A549 (cell line): Measurements from ENCODE around the gene WDHD1. TPM values are rescaled to one million over a fixed set of nuclear protein-coding genes. Genes with fewer than 3 reads are reported as not detected.
A peak's percentile ranks its signal among the peaks of the same experiment; 100 is the strongest.

Experiments
- ATAC-seq, 2 experiments: fragments of 200-7000 bp in 1 of 2; fragments of >200 bp in 1 of 2; cut with Nextera tagmentation in 1 of 2; cut with Tn5 transposase in 1 of 2; 3 replicates each; pipeline versions ENCODE4 v1.8.0 to v1.9.1; 2018 to 2020; ENCODE audit warnings: mild to moderate bottlenecking in 1 of 2, moderate library complexity in 1 of 2
- CTCF ChIA-PET: fragments of 300-600 bp; sonication (Branson Sonifier 250); formaldehyde crosslinking; extraction: SDS; loops from one replicate; lab custom pipeline; 2021; ENCODE audit warnings: antibody characterized with exemption, inconsistent platforms; lab: Yijun Ruan, JAX
- POLR2A ChIA-PET: fragments of 350-600 bp; formaldehyde crosslinking; extraction: SDS; loops from one replicate; lab custom pipeline; 2021; ENCODE audit warnings: antibody characterized with exemption, inconsistent platforms; lab: Yijun Ruan, JAX
- DNase-seq, 2 experiments: peaks; one replicate each; pipeline versions ENCODE4 v3.0.0 to v3.0.0-alpha.2; 2011 to 2016; ENCODE audit warnings: low read depth in 1 of 2, low spot score in 1 of 2
- FAIRE-seq: peaks from 2 replicates; lab custom pipeline; 2011; peaks lifted over from hg19 to GRCh38; lab: Jason Lieb, UNC
- H3K27ac ChIP-seq, 2 experiments: fragments of >200 bp; sonication (Bioruptor Twin); formaldehyde crosslinking; 3 replicates each; pipeline ENCODE4 v1.5.1; 2016 to 2017
- H3K4me1 ChIP-seq: fragments of >200 bp; sonication (Bioruptor Twin); formaldehyde crosslinking; 3 replicates; pipeline ENCODE4 v1.6.1; 2016
- H3K4me2 ChIP-seq: fragments of >200 bp; sonication (Bioruptor Twin); formaldehyde crosslinking; 3 replicates; pipeline ENCODE4 v1.6.1; 2016
- H3K4me3 ChIP-seq: fragments of >200 bp; sonication (Bioruptor Twin); formaldehyde crosslinking; 3 replicates; pipeline ENCODE4 v1.5.1; 2016
- H3K9me3 ChIP-seq: fragments of >200 bp; sonication (Bioruptor Twin); formaldehyde crosslinking; 3 replicates; pipeline ENCODE4 v1.6.1; 2016
- CBX8 ChIP-seq: fragments of 200-600 bp; sonication (generic); IDR thresholded peaks from 2 replicates; pipeline ENCODE4 v1.6.1; 2016
- CEBPB ChIP-seq, 2 experiments: fragments of >200 bp in 1 of 2; sonication (Bioruptor Twin) in 1 of 2; formaldehyde crosslinking in 1 of 2; IDR thresholded peaks; 2 replicates each; pipeline ENCODE4 v1.6.1; 2012 to 2016
- CHD4 ChIP-seq: fragments of 200-600 bp; sonication (generic); IDR thresholded peaks from 2 replicates; pipeline ENCODE4 v1.6.1; 2016; ENCODE audit warnings: antibody characterized with exemption, mild to moderate bottlenecking, borderline replicate concordance
- EHMT2 ChIP-seq: fragments of 200-600 bp; sonication (generic); IDR thresholded peaks from 2 replicates; pipeline ENCODE4 v1.6.1; 2016; ENCODE audit warnings: antibody characterized with exemption, low read depth, mild to moderate bottlenecking, moderate library complexity
- EP300 ChIP-seq, 2 experiments: fragments of >200 bp; sonication (Bioruptor Twin); formaldehyde crosslinking; IDR thresholded peaks; 2 replicates in 1 of 2; 3 replicates in 1 of 2; pipeline ENCODE4 v1.6.1; 2016 to 2017
- ESRRA ChIP-seq: fragments of 150-350 bp; IDR thresholded peaks from 2 replicates; pipeline ENCODE4 v1.6.1; 2014; ENCODE audit warnings: mild to moderate bottlenecking, low read length, borderline replicate concordance
- FOSB ChIP-seq: fragments of 250-450 bp; sonication (Bioruptor Pico); IDR thresholded peaks from 2 replicates; pipeline ENCODE4 v1.5.0; 2020; ENCODE audit warnings: mild to moderate bottlenecking, moderate library complexity
- HES2 ChIP-seq: fragments of >200 bp; sonication (Bioruptor Twin); formaldehyde crosslinking; IDR thresholded peaks from 2 replicates; pipeline ENCODE4 v1.6.1; 2016
- HEYL ChIP-seq: fragments of 250-450 bp; sonication (Bioruptor Pico); IDR thresholded peaks from 2 replicates; pipeline ENCODE4 v1.8.0; 2021; ENCODE audit warnings: mild to moderate bottlenecking, moderate library complexity
- HOXB13 ChIP-seq: fragments of 250-450 bp; sonication (Bioruptor Pico); IDR thresholded peaks from 2 replicates; pipeline ENCODE4 v1.5.0; 2020; ENCODE audit warnings: low read depth, mild to moderate bottlenecking, moderate library complexity
- HOXB5 ChIP-seq: fragments of 250-450 bp; sonication (Bioruptor Pico); IDR thresholded peaks from 2 replicates; pipeline ENCODE4 v1.5.0; 2020; ENCODE audit warnings: mild to moderate bottlenecking, moderate library complexity
- KDM5A ChIP-seq: fragments of 200-600 bp; sonication (generic); IDR thresholded peaks from 2 replicates; pipeline ENCODE4 v1.6.1; 2016; ENCODE audit warnings: antibody characterized with exemption, mild to moderate bottlenecking
- MAFK ChIP-seq: fragments of 450-650 bp; IDR thresholded peaks from 2 replicates; pipeline ENCODE4 v1.6.1; 2014; ENCODE audit not compliant: partially characterized antibody
- NFE2L2 ChIP-seq: fragments of 150-350 bp; conservative IDR thresholded peaks from 2 replicates; pipeline ENCODE4 v1.6.1; 2014; ENCODE audit warnings: low read length
- NPAS2 ChIP-seq: fragments of 250-450 bp; sonication (Bioruptor Pico); IDR thresholded peaks from 2 replicates; pipeline ENCODE4 v1.8.0; 2022; ENCODE audit warnings: mild to moderate bottlenecking, moderate library complexity, borderline replicate concordance
- RAD21 ChIP-seq, 2 experiments: fragments of >200 bp in 1 of 2; sonication (Bioruptor Twin) in 1 of 2; formaldehyde crosslinking in 1 of 2; IDR thresholded peaks in 1 of 2; conservative IDR thresholded peaks in 1 of 2; 2 replicates in 1 of 2; 3 replicates in 1 of 2; pipeline ENCODE4 v1.6.1; 2012 to 2018; ENCODE audit warnings: inconsistent platforms in 1 of 2
- RARB ChIP-seq: fragments of 250-450 bp; sonication (Bioruptor Pico); IDR thresholded peaks from 2 replicates; pipeline ENCODE4 v1.8.0; 2021; ENCODE audit warnings: mild to moderate bottlenecking, moderate library complexity
- RCOR1 ChIP-seq: fragments of 150-350 bp; IDR thresholded peaks from 2 replicates; pipeline ENCODE4 v1.6.1; 2014; ENCODE audit warnings: antibody characterized with exemption, low read length, low read depth
- RFX5 ChIP-seq: fragments of 450-650 bp; IDR thresholded peaks from 2 replicates; pipeline ENCODE4 v1.7.1; 2014; ENCODE audit warnings: antibody characterized with exemption, mild to moderate bottlenecking, moderate library complexity
- SMC3 ChIP-seq: fragments of >200 bp; sonication (Bioruptor Twin); formaldehyde crosslinking; IDR thresholded peaks from 3 replicates; pipeline ENCODE4 v1.6.1; 2018; ENCODE audit warnings: inconsistent platforms
- TP53 ChIP-seq: fragments of 250-450 bp; sonication (Bioruptor Pico); IDR thresholded peaks from 2 replicates; pipeline ENCODE4 v1.5.0; 2021; ENCODE audit warnings: mild to moderate bottlenecking, moderate library complexity
- ZC3H11A ChIP-seq: fragments of 450-650 bp; IDR thresholded peaks from 2 replicates; pipeline ENCODE4 v1.6.1; 2014; ENCODE audit warnings: antibody characterized with exemption, mild to moderate bottlenecking
- ZFP36 ChIP-seq: fragments of 450-650 bp; IDR thresholded peaks from 2 replicates; pipeline ENCODE4 v1.6.1; 2014; ENCODE audit warnings: borderline replicate concordance; ENCODE audit not compliant: partially characterized antibody
- ZNF302 ChIP-seq: fragments of 250-450 bp; sonication (Bioruptor Pico); IDR thresholded peaks from 2 replicates; pipeline ENCODE4 v1.9.0; 2021; ENCODE audit warnings: inconsistent platforms, mild to moderate bottlenecking, moderate library complexity
- WGBS: methylation state at CpG from one replicate; pipeline ENCODE4 v1.1.6; 2017; ENCODE audit errors: missing lambda C conversion rate; 5-methylcytosine and 5-hydroxymethylcytosine counted together
- polyA plus RNA-seq, 4 experiments: library from polyadenylated mRNA; depleted of rRNA in 3 of 4; stranded (reverse); fragments of >200 nt; fragmentation: RNase III in 1 of 4; extraction: RNeasy Plus Mini Kit Qiagen cat#74134 plus additional on column Dnase treatment in 1 of 4; gene quantifications; 2 replicates in 3 of 4; 3 replicates in 1 of 4; pipeline ENCODE4 v1.2.3, GENCODE V29; 2011 to 2017

Gene WDHD1
- polyA plus RNA-seq, 2 of the 4 experiments (the other 2 are of a cell fraction), result 16.3 to 35.6 TPM

GRCh38 chr14:54933006-54933405 is 93.9 kb downstream of the WDHD1 start:
- Histone ChIP-seq H3K9me3 (no peaks in the 10 kb centered on the region), H3K4me1 (no peaks in the 10 kb centered on the region), H3K27ac (no peak overlapping the region), H3K4me3 (no peak overlapping the region), H3K4me2 (no peak overlapping the region)
- DNase-seq, result no peak
- ChIA-PET POLR2A (no interaction called here), CTCF (interaction anchor here (0.6 kb wide), 1 partner anchor 12 kb away, joined by 3 read pairs; no protein-coding TSS in a partner anchor)
- TF ChIP-seq MAFK, result peak; percentile 61
- TF ChIP-seq CBX8, result no peak
- WGBS, result 89% methylated on average over 1 of the region's 1 CpG
- no peak for ATAC-seq
- FAIRE-seq, result peak; percentile 39

- FAIRE-seq (no peak), ATAC-seq (no peak), DNase-seq (no peak)
- CTCF ChIA-PET, result interaction anchor here (0.7 to 1.3 kb wide), 2 partner anchors 29 to 32 kb away, joined by 4 read pairs; no protein-coding TSS in a partner anchor
- WGBS, result 90% methylated on average over 3 of the region's 3 CpGs
- no peak overlapping the region for H3K4me3 ChIP-seq
- H3K4me1 ChIP-seq, result no peaks in the 10 kb centered on the region
- H3K9me3 ChIP-seq, result no peaks in the 10 kb centered on the region
- no peak overlapping the region for H3K27ac ChIP-seq
- TF ChIP-seq KDM5A (no peak), NPAS2 (CRISPR knock-in tag) (no peak), HOXB5 (CRISPR knock-in tag) (no peak), HEYL (no peak), EP300 (IDR thresholded peaks at IDR 0.05) (no peak), RAD21 (conservative IDR thresholded peaks at IDR 0.05 in 1 of 2, IDR thresholded peaks at IDR 0.05 in 1 of 2) (no peak), TP53 (CRISPR knock-in tag) (no peak), CHD4 (no peak), RFX5 (no peak), ESRRA (no peak), ZFP36 (no peak)
- POLR2A ChIA-PET, result no interaction called here
- H3K4me2 ChIP-seq, result no peak overlapping the region
Observed at GRCh38 chr14:54931598-54932340, 95.1 kb downstream of the WDHD1 start.

- 94% methylated on average over 1 of the region's 1 CpG for WGBS
- no peak overlapping the region for H3K4me2 ChIP-seq
- CTCF ChIA-PET, result interaction anchor here (1.3 kb wide), 1 partner anchor 28 kb away, joined by 4 read pairs; no protein-coding TSS in a partner anchor
- H3K27ac ChIP-seq, result no peak overlapping the region
- no peak for DNase-seq
- no peaks in the 10 kb centered on the region for H3K9me3 ChIP-seq
- POLR2A ChIA-PET, result no interaction called here
- FAIRE-seq, result no peak
- H3K4me1 ChIP-seq, result no peaks in the 10 kb centered on the region
- no peak for ATAC-seq
- TF ChIP-seq FOSB (CRISPR knock-in tag), result no peak
- TF ChIP-seq NPAS2 (CRISPR knock-in tag), result no peak
- no peak for TF ChIP-seq ESRRA
- no peak for TF ChIP-seq ZNF302 (CRISPR knock-in tag)
- TF ChIP-seq HES2, result no peak
- TF ChIP-seq RARB (CRISPR knock-in tag), result no peak
- no peak for TF ChIP-seq EHMT2
- TF ChIP-seq CEBPB (IDR thresholded peaks at IDR 0.05), result no peak
- TF ChIP-seq HOXB13 (CRISPR knock-in tag), result no peak
- TF ChIP-seq RAD21 (conservative IDR thresholded peaks at IDR 0.05 in 1 of 2, IDR thresholded peaks at IDR 0.05 in 1 of 2), result no peak
- no peak for TF ChIP-seq ZC3H11A
- no peak for TF ChIP-seq SMC3
- no peak for TF ChIP-seq NFE2L2
- TF ChIP-seq RCOR1, result no peak
- H3K4me3 ChIP-seq, result no peak overlapping the region
Observed at GRCh38 chr14:54931101-54931500, 95.8 kb downstream of the WDHD1 start.
